PFSK-1 (cell line): ENCODE measurements around the gene EEPD1.

Experiments used
- FOXP2 ChIP-seq: optimal IDR thresholded peaks from 2 replicates; pipeline ENCODE3; 2011; ENCODE audit warnings: borderline replicate concordance, control low read depth, inconsistent platforms; ENCODE audit not compliant: insufficient read depth; ENCODE audit errors: extremely low read length, extremely low read depth
- POLR2AphosphoS5 ChIP-seq: IDR thresholded peaks from 2 replicates; pipeline ENCODE4 v1.6.1; 2012; ENCODE audit warnings: low read depth, mild to moderate bottlenecking, control low read depth, low read length, moderate library complexity
- REST ChIP-seq, 2 experiments: IDR thresholded peaks; 2 replicates each; pipeline versions ENCODE4 v1.6.1 to v1.8.0; 2011 to 2012; ENCODE audit warnings: low read depth in 2 of 2, low read length in 2 of 2, control low read depth in 1 of 2, inconsistent platforms in 1 of 2, mild to moderate bottlenecking in 1 of 2, moderate library complexity in 1 of 2; ENCODE audit not compliant: insufficient read depth in 1 of 2
- SIN3A ChIP-seq: IDR thresholded peaks from 2 replicates; pipeline ENCODE4 v1.6.1; 2012; ENCODE audit warnings: mild to moderate bottlenecking, low read length, moderate library complexity, borderline replicate concordance; ENCODE audit not compliant: insufficient read depth
- TAF1 ChIP-seq: IDR thresholded peaks from 2 replicates; pipeline ENCODE4 v1.6.1; 2012; ENCODE audit warnings: low read length, control low read depth, borderline replicate concordance; ENCODE audit not compliant: insufficient read depth

- TF ChIP-seq SIN3A (no peak), POLR2AphosphoS5 (no peak), TAF1 (no peak), FOXP2 (no peak), REST (IDR thresholded peaks at IDR 0.05; ENCODE audit: insufficient read depth in 1 of 2, low read depth in 2 of 2, low read length in 2 of 2) (no peak)
Measured at GRCh38 chr7:36214608-36215456, 61.8 kb downstream of the EEPD1 start.
